HCT116 (cell line): ENCODE results near the gene TTLL4.

ENCODE experiments used
- CBX3 ChIP-seq: IDR thresholded peaks from 2 replicates; pipeline ENCODE4 v1.6.1; 2012; ENCODE audit warnings: low read depth
- CEBPB ChIP-seq: IDR thresholded peaks from 2 replicates; pipeline ENCODE4 v1.6.1; 2012; ENCODE audit warnings: low read depth
- CTCF ChIP-seq, 3 experiments: fragments of 200-600 bp in 1 of 3; sonication (generic) in 1 of 3; IDR thresholded peaks in 2 of 3; conservative IDR thresholded peaks in 1 of 3; 2 replicates each; pipeline ENCODE4 v1.5.1; 2012 to 2017; ENCODE audit warnings: low read depth in 2 of 3, low read length in 2 of 3, antibody characterized with exemption in 1 of 3, borderline replicate concordance in 1 of 3, control low read depth in 1 of 3, mild to moderate bottlenecking in 1 of 3, mixed read lengths in 1 of 3, mixed run types in 1 of 3, moderate library complexity in 1 of 3; ENCODE audit not compliant: insufficient read depth in 1 of 3
- EZH2 ChIP-seq: fragments of 200-600 bp; sonication (generic); IDR thresholded peaks from 2 replicates; pipeline ENCODE4 v1.6.1; 2017; ENCODE audit warnings: antibody characterized with exemption, mixed run types
- JUND ChIP-seq: IDR thresholded peaks from 2 replicates; pipeline ENCODE4 v1.6.1; 2012
- MAX ChIP-seq: IDR thresholded peaks from 2 replicates; pipeline ENCODE4 v1.6.1; 2012
- POLR2A ChIP-seq: IDR thresholded peaks from 2 replicates; pipeline ENCODE4 v1.7.0; 2011; ENCODE audit warnings: borderline replicate concordance; ENCODE audit not compliant: insufficient read depth, insufficient read length; ENCODE audit errors: extremely low read depth
- POLR2AphosphoS5 ChIP-seq: IDR thresholded peaks from 2 replicates; pipeline ENCODE4 v1.6.1; 2011; ENCODE audit warnings: mild to moderate bottlenecking, low read depth, low read length, moderate library complexity
- SIN3A ChIP-seq: IDR thresholded peaks from 2 replicates; pipeline ENCODE4 v1.6.1; 2012; ENCODE audit warnings: low read depth
- SP1 ChIP-seq: IDR thresholded peaks from 2 replicates; pipeline ENCODE4 v1.6.1; 2012; ENCODE audit warnings: low read depth
- ZNF274 ChIP-seq: fragments of 200-500 bp; sonication (Bioruptor generic); IDR thresholded peaks from 2 replicates; pipeline ENCODE4 v1.6.1; 2014; ENCODE audit warnings: mild to moderate bottlenecking, low read depth, low read length, inconsistent platforms
- TF ChIP-seq, protein P1 (sequence below): IDR thresholded peaks from 2 replicates; pipeline ENCODE4 v1.6.1; 2012; ENCODE audit warnings: low read depth

DNA sequence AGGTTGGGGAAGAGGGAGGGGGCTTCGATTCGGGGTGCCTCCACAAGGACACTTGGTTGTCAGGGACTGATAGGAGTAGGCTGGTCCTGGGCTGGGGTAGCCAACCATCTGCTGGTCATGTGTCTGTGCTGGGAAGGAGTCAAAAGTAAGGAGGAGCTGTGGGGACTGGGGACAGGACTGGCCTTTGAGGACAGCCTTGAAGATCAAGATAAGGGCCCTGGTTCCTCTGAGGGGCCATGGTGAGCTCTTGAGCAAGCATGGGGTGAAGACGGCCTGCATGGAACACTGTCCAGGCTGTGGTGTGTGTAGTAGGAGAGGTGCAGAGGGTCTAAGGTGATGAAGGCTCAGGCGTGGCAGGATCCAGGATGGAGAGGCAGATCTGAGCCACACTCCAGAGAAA lies 73.1 kb downstream of the TTLL4 start:
- no peak for TF ChIP-seq JUND
- TF ChIP-seq CTCF (IDR thresholded peaks at IDR 0.05 in 2 of 3, conservative IDR thresholded peaks at IDR 0.05 in 1 of 3; ENCODE audit: borderline replicate concordance in 1 of 3, insufficient read depth in 1 of 3, low read depth in 2 of 3, low read length in 2 of 3) = no peak
- TF ChIP-seq POLR2AphosphoS5 = no peak
- TF ChIP-seq CBX3 = no peak
- no peak for TF ChIP-seq POLR2A
- TF ChIP-seq SIN3A = no peak
- TF ChIP-seq EZH2 = no peak
- no peak for TF ChIP-seq SP1
- no peak for TF ChIP-seq CEBPB
- no peak for TF ChIP-seq MAX
- TF ChIP-seq, protein P1, sequence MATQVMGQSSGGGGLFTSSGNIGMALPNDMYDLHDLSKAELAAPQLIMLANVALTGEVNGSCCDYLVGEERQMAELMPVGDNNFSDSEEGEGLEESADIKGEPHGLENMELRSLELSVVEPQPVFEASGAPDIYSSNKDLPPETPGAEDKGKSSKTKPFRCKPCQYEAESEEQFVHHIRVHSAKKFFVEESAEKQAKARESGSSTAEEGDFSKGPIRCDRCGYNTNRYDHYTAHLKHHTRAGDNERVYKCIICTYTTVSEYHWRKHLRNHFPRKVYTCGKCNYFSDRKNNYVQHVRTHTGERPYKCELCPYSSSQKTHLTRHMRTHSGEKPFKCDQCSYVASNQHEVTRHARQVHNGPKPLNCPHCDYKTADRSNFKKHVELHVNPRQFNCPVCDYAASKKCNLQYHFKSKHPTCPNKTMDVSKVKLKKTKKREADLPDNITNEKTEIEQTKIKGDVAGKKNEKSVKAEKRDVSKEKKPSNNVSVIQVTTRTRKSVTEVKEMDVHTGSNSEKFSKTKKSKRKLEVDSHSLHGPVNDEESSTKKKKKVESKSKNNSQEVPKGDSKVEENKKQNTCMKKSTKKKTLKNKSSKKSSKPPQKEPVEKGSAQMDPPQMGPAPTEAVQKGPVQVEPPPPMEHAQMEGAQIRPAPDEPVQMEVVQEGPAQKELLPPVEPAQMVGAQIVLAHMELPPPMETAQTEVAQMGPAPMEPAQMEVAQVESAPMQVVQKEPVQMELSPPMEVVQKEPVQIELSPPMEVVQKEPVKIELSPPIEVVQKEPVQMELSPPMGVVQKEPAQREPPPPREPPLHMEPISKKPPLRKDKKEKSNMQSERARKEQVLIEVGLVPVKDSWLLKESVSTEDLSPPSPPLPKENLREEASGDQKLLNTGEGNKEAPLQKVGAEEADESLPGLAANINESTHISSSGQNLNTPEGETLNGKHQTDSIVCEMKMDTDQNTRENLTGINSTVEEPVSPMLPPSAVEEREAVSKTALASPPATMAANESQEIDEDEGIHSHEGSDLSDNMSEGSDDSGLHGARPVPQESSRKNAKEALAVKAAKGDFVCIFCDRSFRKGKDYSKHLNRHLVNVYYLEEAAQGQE = no peak
- TF ChIP-seq ZNF274 = no peak
